Coronary artery (tissue), 2 donors: ENCODE results near the gene TSG101.

Experiments used
- DNase-seq: peaks from one replicate; pipeline ENCODE4 v3.0.0-alpha.2; 2017; ENCODE audit warnings: low spot score
- H3K27ac ChIP-seq, 2 donors: fragments of 200-600 bp; sonication (generic); one replicate each; pipeline ENCODE4 v1.5.1; 2016 to 2019
- H3K4me3 ChIP-seq: fragments of 200-600 bp; sonication (generic); 2 replicates; pipeline ENCODE4 v1.5.1; 2016; ENCODE audit warnings: mild to moderate bottlenecking, moderate library complexity
- CTCF ChIP-seq: fragments of 200-600 bp; sonication (generic); IDR thresholded peaks from one replicate; pipeline ENCODE4 v1.5.1; 2019; ENCODE audit warnings: antibody characterized with exemption

TSG101 gene

GRCh38 chr11:18438691-18439090 lies 88.1 kb downstream of the TSG101 start:
- TF ChIP-seq CTCF: no peak
- H3K27ac ChIP-seq: no peak overlapping the region
- H3K4me3 ChIP-seq: no peak overlapping the region
- DNase-seq: no peak
